Esophagus squamous epithelium (tissue), 5 donors: ENCODE measurements around the gene NDRG2. TPM values are rescaled to one million over a fixed set of nuclear protein-coding genes. Genes with fewer than 3 reads are reported as not detected.

Source experiments
- DNase-seq: peaks from one replicate; lab custom pipeline; 2025; lab: John Stamatoyannopoulos, UW
- H3K27ac ChIP-seq, 4 donors: fragments of 200-600 bp; sonication (generic); one replicate each; pipeline ENCODE4 v1.5.1; 2016 to 2019; ENCODE audit warnings: mild to moderate bottlenecking in 1 of 4
- H3K27me3 ChIP-seq, 4 donors: fragments of 200-600 bp; sonication (generic); 1 replicate in 3 of 4; 2 replicates in 1 of 4; pipeline versions ENCODE4 v1.5.1 to v1.6.0; 2017 to 2021; ENCODE audit warnings: antibody characterized with exemption in 1 of 4
- H3K36me3 ChIP-seq, 3 donors: fragments of 200-600 bp; sonication (generic); one replicate each; pipeline ENCODE4 v1.5.1; 2016 to 2019
- H3K4me1 ChIP-seq, 3 donors: fragments of 200-600 bp; sonication (generic); one replicate each; pipeline ENCODE4 v1.5.1; 2017 to 2019
- H3K4me3 ChIP-seq, 4 donors: fragments of 200-600 bp; sonication (generic); 1 replicate in 3 of 4; 2 replicates in 1 of 4; pipeline ENCODE4 v1.5.1; 2016 to 2019; ENCODE audit warnings: mild to moderate bottlenecking in 2 of 4, moderate library complexity in 1 of 4
- H3K9me3 ChIP-seq, 3 donors: fragments of 200-600 bp; sonication (generic); one replicate each; pipeline ENCODE4 v1.5.1; 2016 to 2019
- POLR2A ChIP-seq, 4 donors: fragments of 450-650 bp; IDR thresholded peaks; one replicate each; pipeline ENCODE4 v1.6.1; 2017; ENCODE audit warnings: antibody characterized with exemption in 4 of 4, mild to moderate bottlenecking in 4 of 4, moderate library complexity in 3 of 4
- WGBS, 2 donors: methylation state at CpG; one replicate each; pipeline ENCODE4 v1.1.5; 2018; 5-methylcytosine and 5-hydroxymethylcytosine counted together
- intact Hi-C: fragments of 100-400 bp; cut with DNase I; formaldehyde crosslinking; loops from one replicate; pipeline ENCODE4 v1.15.0; 2022
- total RNA-seq, 4 donors: library from RNA; depleted of rRNA; stranded (reverse); fragments of >200 nt; gene quantifications; one replicate each; pipeline ENCODE4 v1.1.0, GENCODE V29; 2016
- TF ChIP-seq, protein P1 (sequence below), 6 experiments: fragments of 450-650 bp in 4 of 6; fragments of 200-600 bp in 2 of 6; sonication (generic) in 2 of 6; IDR thresholded peaks; one replicate each; pipeline ENCODE4 v1.5.1; 2016 to 2019; ENCODE audit warnings: antibody characterized with exemption in 6 of 6, mild to moderate bottlenecking in 4 of 6, moderate library complexity in 4 of 6
- donor health status: DM: yes; HTN: yes; CAD: no.

The NDRG2 gene
- total RNA-seq, 4 donors from 2014 or later = 96.3 to 209 (median 142) TPM

DNA sequence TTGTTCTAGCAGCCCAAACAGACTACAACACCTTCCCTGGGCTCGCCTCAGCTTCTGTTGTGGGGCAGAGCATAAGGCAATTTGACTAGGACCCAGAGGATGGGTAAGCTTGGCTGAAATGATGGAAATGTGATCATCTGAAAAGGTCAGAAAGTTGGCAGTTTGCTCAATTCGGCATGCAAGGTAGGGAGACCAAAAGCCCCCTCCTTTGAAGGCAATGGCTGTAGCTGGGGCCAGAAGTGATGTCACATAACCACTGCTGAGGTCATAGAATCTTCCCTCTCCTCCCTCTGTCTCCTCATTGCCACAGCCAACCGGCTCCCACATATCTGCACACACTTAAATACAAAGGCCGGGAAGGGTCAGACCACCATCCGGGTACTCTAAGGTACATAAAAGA lies 5.1 kb upstream of the NDRG2 start, which contains the start of gene TPPP2:
Gene TPPP2 (plus strand): TSS at position 301 of the 400 bp plus-strand sequence. CDS start 365 bp downstream, outside the sequence.
- WGBS, 2 donors = 78 to 79% methylated on average over 4 to 5 of the region's 5 CpGs
- no peak for DNase-seq
- no peaks in the 10 kb centered on the region for H3K36me3 ChIP-seq
- no peak within 1 kb of the TSS for H3K27ac ChIP-seq
- H3K4me3 ChIP-seq = no peak within 1 kb of the TSS
- no peaks in the 10 kb centered on the region for H3K9me3 ChIP-seq
- no peak for TF ChIP-seq POLR2A (IDR thresholded peaks at IDR 0.05)
- TF ChIP-seq, protein P1, sequence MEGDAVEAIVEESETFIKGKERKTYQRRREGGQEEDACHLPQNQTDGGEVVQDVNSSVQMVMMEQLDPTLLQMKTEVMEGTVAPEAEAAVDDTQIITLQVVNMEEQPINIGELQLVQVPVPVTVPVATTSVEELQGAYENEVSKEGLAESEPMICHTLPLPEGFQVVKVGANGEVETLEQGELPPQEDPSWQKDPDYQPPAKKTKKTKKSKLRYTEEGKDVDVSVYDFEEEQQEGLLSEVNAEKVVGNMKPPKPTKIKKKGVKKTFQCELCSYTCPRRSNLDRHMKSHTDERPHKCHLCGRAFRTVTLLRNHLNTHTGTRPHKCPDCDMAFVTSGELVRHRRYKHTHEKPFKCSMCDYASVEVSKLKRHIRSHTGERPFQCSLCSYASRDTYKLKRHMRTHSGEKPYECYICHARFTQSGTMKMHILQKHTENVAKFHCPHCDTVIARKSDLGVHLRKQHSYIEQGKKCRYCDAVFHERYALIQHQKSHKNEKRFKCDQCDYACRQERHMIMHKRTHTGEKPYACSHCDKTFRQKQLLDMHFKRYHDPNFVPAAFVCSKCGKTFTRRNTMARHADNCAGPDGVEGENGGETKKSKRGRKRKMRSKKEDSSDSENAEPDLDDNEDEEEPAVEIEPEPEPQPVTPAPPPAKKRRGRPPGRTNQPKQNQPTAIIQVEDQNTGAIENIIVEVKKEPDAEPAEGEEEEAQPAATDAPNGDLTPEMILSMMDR (IDR thresholded peaks at IDR 0.05) = no peak
- intact Hi-C loops = no loop called here
- peaks cover 0 to 28% (median 9%) of the 10 kb centered on the region in 3 donors for H3K4me1 ChIP-seq
- H3K27me3 ChIP-seq = no peaks in the 10 kb centered on the region

DNA sequence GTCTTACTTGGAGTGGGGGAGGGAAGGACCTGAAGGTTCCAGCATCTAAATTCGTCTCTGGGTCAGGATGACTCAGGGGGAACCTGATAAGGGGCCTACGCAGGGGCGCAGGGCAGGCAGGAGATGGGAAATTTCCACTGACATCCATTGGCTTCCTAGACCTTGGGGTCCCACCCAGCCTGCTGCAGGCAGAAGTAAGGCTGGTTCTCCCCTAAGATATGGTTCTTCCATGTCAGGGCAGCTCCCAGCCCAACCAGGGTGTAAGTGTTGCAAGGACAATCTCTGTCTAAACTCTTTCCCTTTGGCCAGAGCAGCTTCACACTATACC lies 2.1 kb upstream of the NDRG2 start:
- Histone ChIP-seq H3K27ac (peak overlapping the region; percentile 81 to 95 (median 90)), H3K4me1 (peaks cover 12 to 49% (median 25%) of the 10 kb centered on the region in 3 donors), H3K4me3 (no peak overlapping the region), H3K36me3 (peaks cover 0 to 5% (median 0%) of the 10 kb centered on the region in 3 donors), H3K27me3 (no peaks in the 10 kb centered on the region), H3K9me3 (no peaks in the 10 kb centered on the region)
- intact Hi-C loops = no loop called here
- 45% methylated on average over 3 of the region's 3 CpGs; no CpG with 5 or more reads in 1 of the 2 donors for WGBS, 2 donors
- no peak for DNase-seq
- no peak for TF ChIP-seq POLR2A (IDR thresholded peaks at IDR 0.05)
- TF ChIP-seq, protein P1 (IDR thresholded peaks at IDR 0.05) = no peak

DNA sequence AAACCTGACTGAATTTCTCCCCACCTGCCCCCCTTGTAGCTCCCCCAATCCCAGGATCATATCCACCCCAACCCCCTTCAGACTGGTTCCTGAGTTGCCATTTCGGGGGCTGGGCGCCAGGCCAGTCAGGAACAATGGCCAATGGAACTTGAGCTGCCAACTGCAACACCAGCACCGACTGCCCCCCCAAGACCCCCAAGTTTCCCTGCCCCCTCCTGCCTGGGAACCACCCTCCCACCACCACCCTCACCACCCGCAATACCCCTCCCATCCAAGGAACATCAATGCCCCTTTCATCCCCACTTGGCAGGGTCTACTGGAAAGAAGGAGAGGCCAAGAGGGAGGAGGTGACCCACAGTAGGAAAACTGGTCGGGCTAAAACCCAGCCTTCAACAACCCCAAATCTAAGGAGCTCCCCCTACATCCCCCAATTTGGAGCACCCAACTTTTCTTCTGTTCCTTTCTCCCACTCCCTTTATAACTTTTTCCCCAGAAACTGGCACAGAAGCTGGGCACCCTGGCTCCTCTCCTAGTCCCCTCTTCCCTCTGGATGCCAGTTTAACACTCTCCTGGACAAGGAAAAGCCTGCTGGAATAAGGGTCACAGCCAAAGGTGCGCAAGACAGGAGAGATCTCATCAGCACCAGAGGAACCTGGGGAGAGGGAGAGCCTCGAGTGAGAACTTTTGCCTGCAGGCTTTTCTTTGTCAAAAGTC lies 1.6 kb upstream of the NDRG2 start:
- H3K36me3 ChIP-seq = peaks cover 0 to 10% (median 0%) of the 10 kb centered on the region in 3 donors
- H3K4me3 ChIP-seq = peak overlapping the region in 3 of 4 donors; percentile 76 to 94 (median 83)
- peaks cover 12 to 54% (median 25%) of the 10 kb centered on the region in 3 donors for H3K4me1 ChIP-seq
- no peaks in the 10 kb centered on the region for H3K27me3 ChIP-seq
- H3K27ac ChIP-seq = peak overlapping the region; percentile 81 to 95 (median 90)
- no peaks in the 10 kb centered on the region for H3K9me3 ChIP-seq
- no peak for DNase-seq
- WGBS, 2 donors = 43 to 63% methylated on average over 5 to 7 of the region's 7 CpGs
- intact Hi-C loops = no loop called here
- TF ChIP-seq POLR2A (IDR thresholded peaks at IDR 0.05) = no peak
- TF ChIP-seq, protein P1 (IDR thresholded peaks at IDR 0.05) = no peak

DNA sequence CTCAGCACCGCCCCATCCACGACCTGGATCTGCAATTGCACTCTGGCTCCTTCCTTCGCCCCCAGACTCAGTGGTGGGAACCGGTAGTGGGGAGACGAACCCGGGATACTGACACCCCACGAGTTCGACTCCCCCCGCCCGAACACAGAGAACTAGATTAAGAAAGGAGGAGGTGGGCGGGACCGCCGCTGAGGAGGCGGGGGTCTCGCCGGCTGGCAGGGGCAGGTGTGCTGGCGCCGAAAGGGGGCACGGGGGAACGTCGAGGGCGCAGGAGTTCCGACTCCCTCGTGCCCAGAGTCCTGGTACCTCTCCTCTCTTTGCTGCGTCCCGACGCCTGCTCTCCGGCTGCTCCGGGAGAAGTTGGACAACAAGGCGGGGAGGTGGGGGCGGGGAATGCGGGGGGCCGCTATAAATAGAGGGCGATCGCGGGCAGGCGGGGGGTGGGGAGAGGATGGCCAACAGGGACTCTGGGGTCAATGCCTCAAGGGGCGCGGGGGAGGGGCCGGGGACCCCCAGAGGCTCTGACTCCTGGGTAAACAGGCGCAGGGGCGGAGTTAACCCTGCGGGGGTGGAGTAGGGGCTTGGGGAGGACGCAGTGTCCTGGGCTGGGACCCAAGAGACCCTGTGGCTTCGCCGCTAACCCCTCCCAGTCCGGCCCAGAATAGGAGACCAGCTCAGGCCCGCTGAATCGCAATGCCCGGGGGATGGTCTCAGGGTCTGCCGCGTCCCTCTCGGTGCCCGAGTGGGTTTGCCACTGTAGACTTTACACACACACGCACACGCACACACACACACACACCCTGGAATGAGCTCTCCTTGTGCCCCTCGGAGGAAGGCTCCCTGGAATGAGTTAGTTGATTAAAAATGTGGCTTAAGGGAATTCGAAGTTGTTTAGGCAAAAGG lies 761 bp upstream of the NDRG2 start:
- DNase-seq = no peak
- H3K27me3 ChIP-seq = no peaks in the 10 kb centered on the region
- no peaks in the 10 kb centered on the region for H3K9me3 ChIP-seq
- TF ChIP-seq, protein P1 (IDR thresholded peaks at IDR 0.05) = peak in 1 of 6 experiments; percentile 6
- TF ChIP-seq POLR2A (IDR thresholded peaks at IDR 0.05) = no peak
- H3K27ac ChIP-seq = peak overlapping the region; percentile 81 to 95 (median 90)
- H3K36me3 ChIP-seq = peaks cover 0 to 18% (median under 1%) of the 10 kb centered on the region in 3 donors
- intact Hi-C loops = no loop called here
- H3K4me3 ChIP-seq = peak overlapping the region; percentile 68 to 94 (median 80)
- 15 to 28% methylated on average over 2 to 33 of the region's 58 CpGs for WGBS, 2 donors
- H3K4me1 ChIP-seq = peaks cover 12 to 62% (median 25%) of the 10 kb centered on the region in 3 donors
